HL-60/S4 treated with retinoic acid at 250 ng/mL for 4 days and 3 days (cell line): ENCODE data around the gene NFIX.

Experiments
- in situ Hi-C: fragments of 300-500 bp; cut with MboI; formaldehyde crosslinking; loops from 2 replicates; pipeline ENCODE4 v1.7.0; 2022; ENCODE audit warnings: low sequenced_read_pairs

Gene NFIX

GRCh38 chr19:13033819-13034611, 38.7 kb downstream of the NFIX start:
- in situ Hi-C loops = no loop called here

DNA sequence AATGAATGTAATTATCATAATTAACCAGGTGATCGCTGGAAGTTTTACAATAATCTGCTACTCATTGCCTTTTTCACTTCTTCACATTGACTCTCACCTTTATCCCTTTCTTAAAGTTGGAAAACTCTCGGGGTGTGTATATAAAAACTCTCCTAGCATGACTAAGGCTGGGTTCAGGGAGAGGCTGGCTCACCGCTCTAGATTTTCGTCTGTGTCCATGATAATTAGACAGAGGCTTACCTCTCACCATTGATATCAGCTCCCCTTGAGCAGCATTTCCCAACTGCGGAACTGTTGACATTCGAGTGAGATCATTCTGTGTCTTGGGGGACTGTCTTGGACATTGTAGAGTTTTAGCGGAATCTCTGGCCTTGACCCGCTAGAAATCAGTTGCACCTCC, 39.4 kb downstream of the NFIX start:
- in situ Hi-C loops = no loop called here

DNA sequence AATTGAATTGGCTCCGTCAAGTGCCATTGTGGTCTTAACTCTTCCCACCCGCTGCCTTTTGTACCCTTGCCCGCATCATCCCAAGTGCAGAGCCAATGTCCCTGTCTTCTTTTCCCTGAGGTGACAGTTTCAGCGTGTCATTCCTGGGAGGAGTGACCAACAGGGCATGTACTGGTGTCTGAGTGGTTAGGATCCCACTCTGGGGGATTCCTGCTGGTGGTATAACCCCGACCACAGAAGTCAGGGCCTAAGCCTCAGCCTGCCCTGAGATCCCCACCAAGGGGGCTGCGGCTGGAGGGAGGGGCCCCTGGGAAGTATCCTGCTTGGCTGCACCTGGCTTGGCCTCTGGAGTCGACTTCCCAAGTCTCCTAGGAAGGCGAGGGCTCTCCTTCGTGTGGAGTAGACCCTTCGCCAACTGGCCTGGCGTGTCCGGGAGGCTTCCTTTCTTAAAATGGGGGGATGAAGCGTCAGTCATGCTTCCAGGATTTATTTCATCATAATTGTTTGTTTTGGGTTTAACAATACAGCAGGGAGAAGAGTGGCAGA, 40.6 kb downstream of the NFIX start:
- in situ Hi-C loops = no loop called here

DNA sequence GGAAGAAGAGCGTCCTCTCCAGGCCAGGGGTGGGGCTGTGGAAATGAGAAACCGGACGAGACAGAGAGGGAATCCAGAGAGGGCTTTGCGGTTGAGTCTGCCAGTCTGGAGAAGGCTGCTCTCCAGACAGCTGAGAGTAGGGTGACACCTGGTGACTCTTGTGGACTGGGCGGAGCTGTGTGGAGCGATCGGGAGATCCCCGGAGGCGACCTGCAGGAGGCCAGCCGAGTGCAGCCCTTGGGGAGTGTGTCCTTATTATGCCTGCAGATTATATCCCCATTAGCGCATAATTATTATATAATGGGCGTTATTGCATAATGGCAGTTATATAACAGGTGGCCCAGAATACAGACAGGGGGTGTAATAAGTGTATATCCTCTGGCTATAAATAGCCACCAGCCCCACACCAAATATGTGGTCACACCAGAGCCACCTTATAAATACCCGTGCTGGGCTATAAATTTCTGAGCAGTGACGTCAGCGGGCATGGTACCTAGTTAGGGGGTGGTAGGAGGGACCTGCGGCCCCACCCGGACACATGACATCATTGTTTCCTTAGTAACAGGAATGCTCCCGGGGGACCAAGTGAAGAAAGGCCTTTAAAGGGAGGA, 41.2 kb downstream of the NFIX start:
- in situ Hi-C loops = no loop called here

DNA sequence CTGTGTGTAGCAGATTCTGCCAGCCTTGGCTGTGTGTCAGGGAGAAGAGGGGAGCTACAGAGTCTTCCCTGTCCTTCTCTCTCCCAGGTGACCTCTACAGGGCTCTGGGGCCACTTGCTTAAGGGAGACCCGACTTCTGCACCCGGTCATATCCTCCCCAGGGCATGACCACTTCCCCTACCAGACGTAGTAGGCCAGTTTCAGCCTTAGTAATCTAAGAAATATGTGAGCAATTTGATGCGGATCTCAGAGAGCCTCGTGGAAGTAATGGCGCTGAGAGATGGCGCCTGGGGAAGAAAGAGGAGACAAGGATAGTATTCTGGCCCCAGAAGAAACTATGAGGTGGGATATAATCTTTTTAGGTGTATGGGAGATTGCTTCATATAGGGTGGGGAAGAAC, 41.9 kb downstream of the NFIX start:
- in situ Hi-C loops = no loop called here

- in situ Hi-C loops = no loop called here
These were observed 42.5 kb downstream of the NFIX start for GRCh38 chr19:13037731-13038130.

GRCh38 chr19:13038306-13039210, 43.3 kb downstream of the NFIX start:
- in situ Hi-C loops = no loop called here

DNA sequence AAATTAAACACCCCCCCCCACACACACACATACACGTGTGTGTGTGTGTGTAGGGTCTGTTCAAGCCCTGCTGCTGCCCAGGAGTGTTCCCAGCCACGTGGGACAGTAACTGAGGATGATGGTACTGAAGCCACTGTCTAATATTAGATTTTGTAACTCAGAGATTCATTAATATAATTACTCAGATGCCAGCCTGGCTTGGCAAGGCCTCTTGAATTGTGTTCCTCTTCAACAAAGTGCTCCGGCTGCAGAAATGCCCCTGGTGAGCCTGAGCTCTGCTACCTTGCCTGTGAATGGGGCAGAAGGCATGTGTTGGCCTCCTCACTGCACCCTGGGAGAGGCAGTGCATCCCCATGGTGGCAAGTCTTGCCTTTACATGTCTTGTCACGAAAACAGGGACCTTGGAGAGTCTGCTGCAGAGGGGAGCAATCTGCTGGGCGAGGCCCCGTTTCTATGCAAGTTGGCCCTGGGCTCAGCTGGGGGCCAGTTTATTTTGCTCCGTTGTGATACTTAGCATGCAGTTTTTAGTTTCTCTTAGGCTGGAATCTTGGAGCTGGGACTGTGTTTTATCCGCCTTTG, 44.0 kb downstream of the NFIX start:
- in situ Hi-C loops = no loop called here

GRCh38 chr19:13040232-13040947, 45.1 kb downstream of the NFIX start:
- in situ Hi-C loops = no loop called here

DNA sequence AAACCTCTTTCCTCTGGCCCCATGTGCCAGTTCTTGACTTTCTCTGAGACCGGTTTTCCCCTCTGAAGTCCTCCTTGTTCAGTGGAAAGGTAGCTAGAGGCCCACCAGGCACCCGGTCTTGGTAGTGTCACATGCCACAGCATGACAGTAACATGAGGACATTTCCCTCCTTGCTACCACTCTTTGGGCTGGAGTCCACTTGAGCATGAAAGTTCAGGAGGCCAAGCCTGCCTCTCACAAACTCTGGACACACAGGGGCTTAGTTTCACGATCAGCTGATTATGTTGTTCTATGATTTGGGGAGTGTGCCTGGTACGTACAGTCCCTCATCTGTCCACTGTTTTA, 45.6 kb downstream of the NFIX start:
- in situ Hi-C loops = no loop called here

DNA sequence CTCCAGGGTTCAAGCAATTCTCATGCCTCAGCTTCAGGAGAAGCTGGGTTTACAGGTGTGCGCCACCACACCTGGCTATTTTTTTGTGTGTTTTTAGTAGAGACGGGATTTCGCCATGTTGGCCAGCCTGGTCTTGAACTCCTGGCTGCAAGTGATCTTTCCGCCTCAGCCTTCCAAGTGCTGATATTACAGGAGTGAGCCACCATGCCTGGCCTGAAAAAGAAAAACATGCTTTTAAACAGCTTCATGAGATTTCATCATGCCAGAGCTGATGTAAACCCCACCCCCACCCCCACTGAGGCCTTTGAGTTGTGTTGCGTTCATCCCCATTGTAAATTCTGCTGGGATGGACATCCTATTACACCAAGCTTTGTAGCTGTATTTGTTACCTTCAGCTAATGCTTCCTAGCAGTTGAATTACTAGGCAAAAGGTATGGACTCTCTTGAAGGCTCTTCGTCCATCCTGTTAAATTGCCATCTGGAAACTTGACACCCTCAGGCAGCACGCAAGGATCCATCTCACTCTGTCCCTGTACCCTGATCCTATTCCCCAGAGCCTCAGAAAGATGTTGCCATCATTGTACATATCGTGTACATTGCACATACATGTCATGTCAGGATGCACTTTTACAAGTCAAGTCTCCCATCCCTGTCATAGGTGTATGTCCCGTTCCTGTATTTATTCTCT, 47.3 kb downstream of the NFIX start:
- in situ Hi-C loops = no loop called here

- in situ Hi-C loops = no loop called here
These were observed 48.0 kb downstream of the NFIX start for GRCh38 chr19:13043285-13043684.

- in situ Hi-C loops = no loop called here
These were observed 49.1 kb downstream of the NFIX start for GRCh38 chr19:13044231-13044836.

DNA sequence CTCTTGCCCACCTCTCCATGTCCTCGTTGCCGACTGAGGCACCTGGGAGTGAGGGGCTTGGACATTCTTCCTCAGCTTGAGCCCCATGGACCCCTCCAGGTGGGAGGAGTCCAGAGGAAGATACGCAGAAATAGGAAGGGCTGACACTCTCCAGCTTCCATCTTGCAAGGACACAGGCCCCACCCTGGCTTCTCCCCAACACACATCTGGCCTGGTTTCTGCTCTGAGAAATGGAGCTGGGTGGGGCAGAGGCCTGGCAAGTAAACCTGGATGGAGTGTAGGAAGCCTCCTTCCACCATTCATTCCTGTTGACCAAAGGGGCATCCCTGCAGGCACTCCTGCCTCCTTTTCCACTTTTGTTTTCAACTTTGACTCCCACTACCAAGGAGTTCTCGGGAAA, 50.5 kb downstream of the NFIX start:
- in situ Hi-C loops = no loop called here

GRCh38 chr19:13047374-13047773, 52.1 kb downstream of the NFIX start:
- in situ Hi-C loops = no loop called here

GRCh38 chr19:13050274-13050673, 55.0 kb downstream of the NFIX start:
- in situ Hi-C loops = no loop called here

- in situ Hi-C loops = no loop called here
These were observed 56.4 kb downstream of the NFIX start for GRCh38 chr19:13051557-13052165.

- in situ Hi-C loops = no loop called here
These were observed 57.3 kb downstream of the NFIX start for GRCh38 chr19:13052447-13053175.
